Measurements from ENCODE around the gene NXF1. TPM values are rescaled to one million over a fixed set of nuclear protein-coding genes. Genes with fewer than 3 reads are reported as not detected.
A peak's percentile ranks its signal among the peaks of the same experiment; 100 is the strongest.

Gene NXF1
- total and polyA plus RNA-seq, 2 of the 13 experiments (the other 11 are each of a cell fraction or from before 2014, with no cell fraction given): 30.4 to 30.9 TPM

DNA sequence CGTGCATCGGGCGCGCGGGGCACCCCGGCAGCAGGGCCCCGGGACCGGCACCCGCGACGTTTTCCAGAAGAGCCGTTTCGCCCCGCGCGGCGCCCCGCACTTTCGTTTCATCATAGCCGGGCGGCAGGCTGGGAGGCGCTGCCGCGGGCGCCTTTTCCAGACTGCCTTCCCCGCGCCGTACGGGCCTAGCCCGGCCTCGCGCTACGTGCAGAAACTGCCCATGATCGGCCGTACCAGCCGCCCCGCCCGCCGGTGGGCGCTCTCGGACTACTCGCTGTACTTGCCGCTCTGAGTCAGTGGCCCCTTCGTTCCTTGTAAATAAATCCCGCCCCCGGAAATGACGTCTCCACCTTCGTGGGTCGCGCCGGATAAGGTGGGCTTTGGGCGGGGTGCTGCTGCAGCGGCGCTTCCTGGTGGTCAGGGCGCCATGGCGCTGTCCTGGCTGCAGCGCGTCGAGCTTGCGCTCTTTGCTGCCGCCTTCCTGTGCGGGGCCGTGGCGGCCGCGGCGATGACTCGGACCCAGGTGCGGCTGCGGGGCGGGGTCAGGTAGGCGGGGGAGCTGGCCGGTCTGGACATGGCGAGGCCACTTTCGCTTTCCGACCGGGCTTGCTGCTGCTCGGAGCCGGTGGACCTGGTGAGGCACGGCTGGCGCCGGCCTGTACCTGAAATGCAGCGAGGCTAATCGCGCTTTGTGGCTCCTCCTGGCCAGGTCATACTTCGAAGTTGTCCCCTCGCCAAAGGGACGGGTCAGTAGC lies 18.1 kb downstream of the NXF1 start, which contains the start of gene TMEM179B (continued):
- TF ChIP-seq AGO1 (IDR thresholded peaks at IDR 0.05; ENCODE audit: low read depth, low read length, poor library complexity, severe bottlenecking) (peak; percentile 96), ZC3H4 (CRISPR knock-in tag; IDR thresholded peaks at IDR 0.05; ENCODE audit: borderline replicate concordance) (no peak), ZNF224 (CRISPR knock-in tag; IDR thresholded peaks at IDR 0.05) (no peak), HNRNPH1 (optimal IDR thresholded peaks at IDR 0.05; ENCODE audit: low read depth, low read length) (no peak), ZBTB21 (CRISPR knock-in tag; IDR thresholded peaks at IDR 0.05) (0 out of 2 replicates have a peak, but pooled peaks have one; percentile 17), TBX2 (CRISPR knock-in tag; IDR thresholded peaks at IDR 0.05; ENCODE audit: borderline replicate concordance) (peak; percentile 86)
- TF ChIP-seq, protein P1, sequence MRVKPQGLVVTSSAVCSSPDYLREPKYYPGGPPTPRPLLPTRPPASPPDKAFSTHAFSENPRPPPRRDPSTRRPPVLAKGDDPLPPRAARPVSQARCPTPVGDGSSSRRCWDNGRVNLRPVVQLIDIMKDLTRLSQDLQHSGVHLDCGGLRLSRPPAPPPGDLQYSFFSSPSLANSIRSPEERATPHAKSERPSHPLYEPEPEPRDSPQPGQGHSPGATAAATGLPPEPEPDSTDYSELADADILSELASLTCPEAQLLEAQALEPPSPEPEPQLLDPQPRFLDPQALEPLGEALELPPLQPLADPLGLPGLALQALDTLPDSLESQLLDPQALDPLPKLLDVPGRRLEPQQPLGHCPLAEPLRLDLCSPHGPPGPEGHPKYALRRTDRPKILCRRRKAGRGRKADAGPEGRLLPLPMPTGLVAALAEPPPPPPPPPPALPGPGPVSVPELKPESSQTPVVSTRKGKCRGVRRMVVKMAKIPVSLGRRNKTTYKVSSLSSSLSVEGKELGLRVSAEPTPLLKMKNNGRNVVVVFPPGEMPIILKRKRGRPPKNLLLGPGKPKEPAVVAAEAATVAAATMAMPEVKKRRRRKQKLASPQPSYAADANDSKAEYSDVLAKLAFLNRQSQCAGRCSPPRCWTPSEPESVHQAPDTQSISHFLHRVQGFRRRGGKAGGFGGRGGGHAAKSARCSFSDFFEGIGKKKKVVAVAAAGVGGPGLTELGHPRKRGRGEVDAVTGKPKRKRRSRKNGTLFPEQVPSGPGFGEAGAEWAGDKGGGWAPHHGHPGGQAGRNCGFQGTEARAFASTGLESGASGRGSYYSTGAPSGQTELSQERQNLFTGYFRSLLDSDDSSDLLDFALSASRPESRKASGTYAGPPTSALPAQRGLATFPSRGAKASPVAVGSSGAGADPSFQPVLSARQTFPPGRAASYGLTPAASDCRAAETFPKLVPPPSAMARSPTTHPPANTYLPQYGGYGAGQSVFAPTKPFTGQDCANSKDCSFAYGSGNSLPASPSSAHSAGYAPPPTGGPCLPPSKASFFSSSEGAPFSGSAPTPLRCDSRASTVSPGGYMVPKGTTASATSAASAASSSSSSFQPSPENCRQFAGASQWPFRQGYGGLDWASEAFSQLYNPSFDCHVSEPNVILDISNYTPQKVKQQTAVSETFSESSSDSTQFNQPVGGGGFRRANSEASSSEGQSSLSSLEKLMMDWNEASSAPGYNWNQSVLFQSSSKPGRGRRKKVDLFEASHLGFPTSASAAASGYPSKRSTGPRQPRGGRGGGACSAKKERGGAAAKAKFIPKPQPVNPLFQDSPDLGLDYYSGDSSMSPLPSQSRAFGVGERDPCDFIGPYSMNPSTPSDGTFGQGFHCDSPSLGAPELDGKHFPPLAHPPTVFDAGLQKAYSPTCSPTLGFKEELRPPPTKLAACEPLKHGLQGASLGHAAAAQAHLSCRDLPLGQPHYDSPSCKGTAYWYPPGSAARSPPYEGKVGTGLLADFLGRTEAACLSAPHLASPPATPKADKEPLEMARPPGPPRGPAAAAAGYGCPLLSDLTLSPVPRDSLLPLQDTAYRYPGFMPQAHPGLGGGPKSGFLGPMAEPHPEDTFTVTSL (CRISPR knock-in tag; IDR thresholded peaks at IDR 0.05; ENCODE audit: borderline replicate concordance): no peak
- TF ChIP-seq, protein P2, sequence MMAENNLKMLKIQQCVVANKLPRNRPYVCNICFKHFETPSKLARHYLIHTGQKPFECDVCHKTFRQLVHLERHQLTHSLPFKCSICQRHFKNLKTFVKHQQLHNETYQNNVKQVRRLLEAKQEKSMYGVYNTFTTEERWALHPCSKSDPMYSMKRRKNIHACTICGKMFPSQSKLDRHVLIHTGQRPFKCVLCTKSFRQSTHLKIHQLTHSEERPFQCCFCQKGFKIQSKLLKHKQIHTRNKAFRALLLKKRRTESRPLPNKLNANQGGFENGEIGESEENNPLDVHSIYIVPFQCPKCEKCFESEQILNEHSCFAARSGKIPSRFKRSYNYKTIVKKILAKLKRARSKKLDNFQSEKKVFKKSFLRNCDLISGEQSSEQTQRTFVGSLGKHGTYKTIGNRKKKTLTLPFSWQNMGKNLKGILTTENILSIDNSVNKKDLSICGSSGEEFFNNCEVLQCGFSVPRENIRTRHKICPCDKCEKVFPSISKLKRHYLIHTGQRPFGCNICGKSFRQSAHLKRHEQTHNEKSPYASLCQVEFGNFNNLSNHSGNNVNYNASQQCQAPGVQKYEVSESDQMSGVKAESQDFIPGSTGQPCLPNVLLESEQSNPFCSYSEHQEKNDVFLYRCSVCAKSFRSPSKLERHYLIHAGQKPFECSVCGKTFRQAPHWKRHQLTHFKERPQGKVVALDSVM (CRISPR knock-in tag; IDR thresholded peaks at IDR 0.05): 0 out of 2 replicates have a peak, but pooled peaks have one; percentile 12
- TF ChIP-seq, protein P3, sequence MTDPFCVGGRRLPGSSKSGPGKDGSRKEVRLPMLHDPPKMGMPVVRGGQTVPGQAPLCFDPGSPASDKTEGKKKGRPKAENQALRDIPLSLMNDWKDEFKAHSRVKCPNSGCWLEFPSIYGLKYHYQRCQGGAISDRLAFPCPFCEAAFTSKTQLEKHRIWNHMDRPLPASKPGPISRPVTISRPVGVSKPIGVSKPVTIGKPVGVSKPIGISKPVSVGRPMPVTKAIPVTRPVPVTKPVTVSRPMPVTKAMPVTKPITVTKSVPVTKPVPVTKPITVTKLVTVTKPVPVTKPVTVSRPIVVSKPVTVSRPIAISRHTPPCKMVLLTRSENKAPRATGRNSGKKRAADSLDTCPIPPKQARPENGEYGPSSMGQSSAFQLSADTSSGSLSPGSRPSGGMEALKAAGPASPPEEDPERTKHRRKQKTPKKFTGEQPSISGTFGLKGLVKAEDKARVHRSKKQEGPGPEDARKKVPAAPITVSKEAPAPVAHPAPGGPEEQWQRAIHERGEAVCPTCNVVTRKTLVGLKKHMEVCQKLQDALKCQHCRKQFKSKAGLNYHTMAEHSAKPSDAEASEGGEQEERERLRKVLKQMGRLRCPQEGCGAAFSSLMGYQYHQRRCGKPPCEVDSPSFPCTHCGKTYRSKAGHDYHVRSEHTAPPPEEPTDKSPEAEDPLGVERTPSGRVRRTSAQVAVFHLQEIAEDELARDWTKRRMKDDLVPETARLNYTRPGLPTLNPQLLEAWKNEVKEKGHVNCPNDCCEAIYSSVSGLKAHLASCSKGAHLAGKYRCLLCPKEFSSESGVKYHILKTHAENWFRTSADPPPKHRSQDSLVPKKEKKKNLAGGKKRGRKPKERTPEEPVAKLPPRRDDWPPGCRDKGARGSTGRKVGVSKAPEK (CRISPR knock-in tag; IDR thresholded peaks at IDR 0.05; ENCODE audit: borderline replicate concordance): 0 out of 2 replicates have a peak, but pooled peaks have one; percentile 79
- TF ChIP-seq, protein P4, sequence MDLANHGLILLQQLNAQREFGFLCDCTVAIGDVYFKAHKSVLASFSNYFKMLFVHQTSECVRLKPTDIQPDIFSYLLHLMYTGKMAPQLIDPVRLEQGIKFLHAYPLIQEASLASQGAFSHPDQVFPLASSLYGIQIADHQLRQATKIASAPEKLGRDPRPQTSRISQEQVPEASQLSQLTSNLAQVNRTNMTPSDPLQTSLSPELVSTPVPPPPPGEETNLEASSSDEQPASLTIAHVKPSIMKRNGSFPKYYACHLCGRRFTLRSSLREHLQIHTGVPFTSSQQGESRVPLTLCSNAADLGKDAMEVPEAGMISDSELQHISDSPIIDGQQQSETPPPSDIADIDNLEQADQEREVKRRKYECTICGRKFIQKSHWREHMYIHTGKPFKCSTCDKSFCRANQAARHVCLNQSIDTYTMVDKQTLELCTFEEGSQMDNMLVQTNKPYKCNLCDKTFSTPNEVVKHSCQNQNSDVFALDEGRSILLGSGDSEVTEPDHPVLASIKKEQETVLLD (CRISPR knock-in tag; IDR thresholded peaks at IDR 0.05; ENCODE audit: low read depth): peak; percentile 74
- TF ChIP-seq, protein P5, sequence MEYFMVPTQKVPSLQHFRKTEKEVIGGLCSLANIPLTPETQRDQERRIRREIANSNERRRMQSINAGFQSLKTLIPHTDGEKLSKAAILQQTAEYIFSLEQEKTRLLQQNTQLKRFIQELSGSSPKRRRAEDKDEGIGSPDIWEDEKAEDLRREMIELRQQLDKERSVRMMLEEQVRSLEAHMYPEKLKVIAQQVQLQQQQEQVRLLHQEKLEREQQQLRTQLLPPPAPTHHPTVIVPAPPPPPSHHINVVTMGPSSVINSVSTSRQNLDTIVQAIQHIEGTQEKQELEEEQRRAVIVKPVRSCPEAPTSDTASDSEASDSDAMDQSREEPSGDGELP (IDR thresholded peaks at IDR 0.05; ENCODE audit: borderline replicate concordance, low read depth): peak; percentile 34; the same call in 1 of the 2 replicates
- TF ChIP-seq, protein P6, sequence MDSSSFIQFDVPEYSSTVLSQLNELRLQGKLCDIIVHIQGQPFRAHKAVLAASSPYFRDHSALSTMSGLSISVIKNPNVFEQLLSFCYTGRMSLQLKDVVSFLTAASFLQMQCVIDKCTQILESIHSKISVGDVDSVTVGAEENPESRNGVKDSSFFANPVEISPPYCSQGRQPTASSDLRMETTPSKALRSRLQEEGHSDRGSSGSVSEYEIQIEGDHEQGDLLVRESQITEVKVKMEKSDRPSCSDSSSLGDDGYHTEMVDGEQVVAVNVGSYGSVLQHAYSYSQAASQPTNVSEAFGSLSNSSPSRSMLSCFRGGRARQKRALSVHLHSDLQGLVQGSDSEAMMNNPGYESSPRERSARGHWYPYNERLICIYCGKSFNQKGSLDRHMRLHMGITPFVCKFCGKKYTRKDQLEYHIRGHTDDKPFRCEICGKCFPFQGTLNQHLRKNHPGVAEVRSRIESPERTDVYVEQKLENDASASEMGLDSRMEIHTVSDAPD (CRISPR knock-in tag; IDR thresholded peaks at IDR 0.05): peak; percentile 85; the same call in 1 of the 2 replicates
